GM12875 (cell line): ENCODE measurements around the gene SHC4.

Source experiments
- H3K4me3 ChIP-seq: one replicate; pipeline ENCODE4 v1.5.1; 2011; ENCODE audit warnings: low read depth, low read length, control low read depth
- CTCF ChIP-seq: IDR thresholded peaks from 2 replicates; pipeline ENCODE4 v1.5.1; 2011; ENCODE audit warnings: low read depth, mild to moderate bottlenecking, control low read depth, inconsistent platforms, low read length, moderate library complexity, borderline replicate concordance; ENCODE audit not compliant: insufficient read depth

The SHC4 gene

GRCh38 chr15:48850648-48851047 is 113.1 kb downstream of the SHC4 start:
- no peak for TF ChIP-seq CTCF
- no peak overlapping the region for H3K4me3 ChIP-seq

GRCh38 chr15:48845123-48845522 is 118.6 kb downstream of the SHC4 start:
- no peak overlapping the region for H3K4me3 ChIP-seq
- no peak for TF ChIP-seq CTCF

GRCh38 chr15:48842501-48842900 is 121.2 kb downstream of the SHC4 start:
- TF ChIP-seq CTCF = no peak
- H3K4me3 ChIP-seq = no peak overlapping the region

GRCh38 chr15:48834756-48835155 is 129.0 kb downstream of the SHC4 start:
- no peak for TF ChIP-seq CTCF
- H3K4me3 ChIP-seq = no peak overlapping the region

- no peak overlapping the region for H3K4me3 ChIP-seq
- no peak for TF ChIP-seq CTCF
Measured at GRCh38 chr15:48833526-48834239, 130.0 kb downstream of the SHC4 start.

GRCh38 chr15:48832648-48833047 is 131.1 kb downstream of the SHC4 start:
- no peak overlapping the region for H3K4me3 ChIP-seq
- TF ChIP-seq CTCF = no peak

GRCh38 chr15:48828906-48829305 is 134.8 kb downstream of the SHC4 start:
- H3K4me3 ChIP-seq = no peak overlapping the region
- TF ChIP-seq CTCF = no peak
